ENCODE data around the gene DGCR8. TPM values are rescaled to one million over a fixed set of nuclear protein-coding genes. Genes with fewer than 3 reads are reported as not detected.

DGCR8 gene
- total RNA-seq, 1 experiment from 2014 or later: 53.1 TPM

GRCh38 chr22:20089977-20090729 lies 10.1 kb downstream of the DGCR8 start:
- BruUV-seq (replicated peaks): no TSS peak
- Histone ChIP-seq H3K4me3 (ENCODE audit: low read depth, low read length) (no peak overlapping the region), H3K36me3 (ENCODE audit: control insufficient read depth, insufficient read depth, low read length) (peaks cover 10% of the 10 kb centered on the region), H3K9me3 (no peaks in the 10 kb centered on the region), H3K4me1 (no peaks in the 10 kb centered on the region; the same call in 1 of the 2 replicates), H3K27me3 (replicated peaks; ENCODE audit: control insufficient read depth, insufficient read depth, low read length) (no peaks in the 10 kb centered on the region)
- Mint-ChIP-seq H3K27ac (ENCODE audit: unreplicated experiment) (no peak overlapping the region), H3K9me3 (ENCODE audit: unreplicated experiment) (no peaks in the 10 kb centered on the region), H3K27me3 (ENCODE audit: insufficient read depth, unreplicated experiment) (no peaks in the 10 kb centered on the region), H3K4me1 (ENCODE audit: low read depth, unreplicated experiment) (no peaks in the 10 kb centered on the region), H3K4me3 (ENCODE audit: unreplicated experiment) (no peak overlapping the region), H3K36me3 (ENCODE audit: insufficient read depth, unreplicated experiment) (peaks cover 100% of the 10 kb centered on the region)
- no peak for DNase-seq
- CTCF ChIA-PET: interaction anchor here (0.6 kb wide), 1 partner anchor 222 kb away, joined by 6 read pairs; no protein-coding TSS in a partner anchor
- POLR2A ChIA-PET: no interaction called here
- intact Hi-C loops (cut with micrococcal nuclease; ENCODE audit: unreplicated experiment): no loop called here
- TF ChIP-seq CTCF (IDR thresholded peaks at IDR 0.05; ENCODE audit: insufficient read depth in 1 of 2, low read depth in 1 of 2, low read length in 1 of 2, severe bottlenecking in 1 of 2, unreplicated experiment in 1 of 2): no peak

GRCh38 chr22:20090730-20091240 lies 10.7 kb downstream of the DGCR8 start:
- ChIA-PET POLR2A (no interaction called here), CTCF (interaction anchor here (0.6 kb wide), 1 partner anchor 223 kb away, joined by 6 read pairs; no protein-coding TSS in a partner anchor)
- Mint-ChIP-seq H3K9me3 (ENCODE audit: unreplicated experiment) (no peaks in the 10 kb centered on the region), H3K27ac (ENCODE audit: unreplicated experiment) (no peak overlapping the region), H3K4me1 (ENCODE audit: low read depth, unreplicated experiment) (no peaks in the 10 kb centered on the region), H3K36me3 (ENCODE audit: insufficient read depth, unreplicated experiment) (peaks cover 100% of the 10 kb centered on the region), H3K27me3 (ENCODE audit: insufficient read depth, unreplicated experiment) (no peaks in the 10 kb centered on the region), H3K4me3 (ENCODE audit: unreplicated experiment) (no peak overlapping the region)
- TF ChIP-seq CTCF (IDR thresholded peaks at IDR 0.05; ENCODE audit: insufficient read depth in 1 of 2, low read depth in 1 of 2, low read length in 1 of 2, severe bottlenecking in 1 of 2, unreplicated experiment in 1 of 2): no peak
- intact Hi-C loops (cut with micrococcal nuclease; ENCODE audit: unreplicated experiment): no loop called here
- H3K4me3 ChIP-seq (ENCODE audit: low read depth, low read length): no peak overlapping the region
- H3K9me3 ChIP-seq: no peaks in the 10 kb centered on the region
- DNase-seq: no peak
- BruUV-seq (replicated peaks): no TSS peak
- H3K4me1 ChIP-seq: no peaks in the 10 kb centered on the region
- no peaks in the 10 kb centered on the region for H3K27me3 ChIP-seq (replicated peaks; ENCODE audit: control insufficient read depth, insufficient read depth, low read length)
- H3K36me3 ChIP-seq (ENCODE audit: control insufficient read depth, insufficient read depth, low read length): peaks cover 11% of the 10 kb centered on the region

- BruUV-seq (replicated peaks): no TSS peak
- H3K4me1 Mint-ChIP-seq (ENCODE audit: low read depth, unreplicated experiment): no peaks in the 10 kb centered on the region
- H3K27me3 Mint-ChIP-seq (ENCODE audit: insufficient read depth, unreplicated experiment): no peaks in the 10 kb centered on the region
- H3K27me3 ChIP-seq (replicated peaks; ENCODE audit: control insufficient read depth, insufficient read depth, low read length): no peaks in the 10 kb centered on the region
- POLR2A ChIA-PET: no interaction called here
- no peak for TF ChIP-seq CTCF (IDR thresholded peaks at IDR 0.05; ENCODE audit: insufficient read depth in 1 of 2, low read depth in 1 of 2, low read length in 1 of 2, severe bottlenecking in 1 of 2, unreplicated experiment in 1 of 2)
- intact Hi-C loops (cut with micrococcal nuclease; ENCODE audit: unreplicated experiment): no loop called here
- no peak overlapping the region for H3K4me3 ChIP-seq (ENCODE audit: low read depth, low read length)
- H3K9me3 Mint-ChIP-seq (ENCODE audit: unreplicated experiment): no peaks in the 10 kb centered on the region
- H3K4me3 Mint-ChIP-seq (ENCODE audit: unreplicated experiment): no peak overlapping the region
- DNase-seq: no peak
- H3K9me3 ChIP-seq: no peaks in the 10 kb centered on the region
- H3K4me1 ChIP-seq: no peaks in the 10 kb centered on the region
- H3K27ac Mint-ChIP-seq (ENCODE audit: unreplicated experiment): no peak overlapping the region
- peaks cover 99% of the 10 kb centered on the region for H3K36me3 Mint-ChIP-seq (ENCODE audit: insufficient read depth, unreplicated experiment)
- CTCF ChIA-PET: no interaction called here
- peaks cover 12% of the 10 kb centered on the region for H3K36me3 ChIP-seq (ENCODE audit: control insufficient read depth, insufficient read depth, low read length)
Measured at GRCh38 chr22:20091690-20092476, 11.8 kb downstream of the DGCR8 start.

All from Caco-2 (cell line).